SH-SY5Y (cell line): ENCODE measurements around the gene CFB.

Source experiments
- GATA2 ChIP-seq: IDR thresholded peaks from 2 replicates; pipeline ENCODE4 v1.6.1; 2011; ENCODE audit warnings: mild to moderate bottlenecking, low read depth, low read length
- GATA3 ChIP-seq: IDR thresholded peaks from 2 replicates; pipeline ENCODE4 v1.6.1; 2011; ENCODE audit warnings: low read depth, mild to moderate bottlenecking, low read length, moderate library complexity

DNA sequence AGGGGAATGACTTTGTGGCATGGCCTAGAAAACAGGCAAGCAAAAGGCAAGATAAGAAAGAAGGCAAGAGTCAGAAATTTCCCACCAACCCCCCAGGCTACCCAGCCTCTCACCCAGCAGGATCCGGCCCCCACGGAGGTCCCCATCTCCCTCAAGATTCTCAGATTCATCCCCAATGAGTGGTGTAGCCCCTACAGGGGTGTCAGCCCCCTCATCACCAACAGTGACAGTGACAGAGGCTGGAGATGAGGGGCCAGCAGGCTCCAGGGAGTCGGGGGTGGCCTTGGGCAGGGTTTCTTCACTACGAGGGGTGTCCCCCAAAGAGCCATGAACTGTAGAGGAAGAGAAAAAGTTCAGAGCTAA is 49.4 kb upstream of the CFB start:
- no peak for TF ChIP-seq GATA2
- no peak for TF ChIP-seq GATA3
